GM18526 (cell line): Measurements from ENCODE around the gene NINJ1.

ENCODE experiments used
- POLR2A ChIP-seq: IDR thresholded peaks from 3 replicates; pipeline ENCODE4 v1.6.1; 2011; ENCODE audit not compliant: insufficient read length; ENCODE audit errors: extremely low read depth

NINJ1 gene

GRCh38 chr9:93129691-93130500 lies 4.2 kb downstream of the NINJ1 start:
- no peak for TF ChIP-seq POLR2A

GRCh38 chr9:93129286-93129685 lies 4.8 kb downstream of the NINJ1 start:
- TF ChIP-seq POLR2A, result no peak

- no peak for TF ChIP-seq POLR2A
Observed at GRCh38 chr9:93128715-93129224, 5.3 kb downstream of the NINJ1 start.

- TF ChIP-seq POLR2A, result no peak
Observed at GRCh38 chr9:93128011-93128714, 5.9 kb downstream of the NINJ1 start.

- no peak for TF ChIP-seq POLR2A
Observed at GRCh38 chr9:93127395-93127911, 6.6 kb downstream of the NINJ1 start.

GRCh38 chr9:93126825-93127368 lies 7.2 kb downstream of the NINJ1 start:
- no peak for TF ChIP-seq POLR2A

GRCh38 chr9:93126151-93126781 lies 7.8 kb downstream of the NINJ1 start:
- TF ChIP-seq POLR2A, result no peak

- no peak for TF ChIP-seq POLR2A
Observed at GRCh38 chr9:93125331-93125894, 8.6 kb downstream of the NINJ1 start.

- no peak for TF ChIP-seq POLR2A
Observed at GRCh38 chr9:93124793-93125192, 9.3 kb downstream of the NINJ1 start.

GRCh38 chr9:93123561-93124283 lies 10.3 kb downstream of the NINJ1 start:
- TF ChIP-seq POLR2A, result no peak

- no peak for TF ChIP-seq POLR2A
Observed at GRCh38 chr9:93122721-93123221, 11.3 kb downstream of the NINJ1 start.

GRCh38 chr9:93121316-93122241 lies 12.5 kb downstream of the NINJ1 start:
- no peak for TF ChIP-seq POLR2A

GRCh38 chr9:93120846-93121315 lies 13.2 kb downstream of the NINJ1 start:
- TF ChIP-seq POLR2A, result no peak
